GM12891 (cell line): Measurements from ENCODE around the gene OPTN.

Experiments
- POLR2A ChIP-seq: IDR thresholded peaks from 2 replicates; pipeline ENCODE4 v1.6.1; 2011; ENCODE audit warnings: low read depth, low read length, control low read depth
- POLR2AphosphoS5 ChIP-seq: IDR thresholded peaks from 2 replicates; pipeline ENCODE4 v1.6.1; 2011; ENCODE audit warnings: low read depth, low read length, control low read depth

GRCh38 chr10:13089345-13089744, 10.6 kb upstream of the OPTN start:
- no peak for TF ChIP-seq POLR2AphosphoS5
- TF ChIP-seq POLR2A: no peak
